ENCODE measurements around the gene NIT2. TPM values are rescaled to one million over a fixed set of nuclear protein-coding genes. Genes with fewer than 3 reads are reported as not detected.
A peak's percentile ranks its signal among the peaks of the same experiment; 100 is the strongest.

The NIT2 gene
- total RNA-seq, 1 donor from 2014 or later, result 56.4 TPM

- Mint-ChIP-seq H3K27ac (no peak overlapping the region), H3K4me3 (no peak overlapping the region), H3K9me3 (peaks cover 13% of the 10 kb centered on the region), H3K27me3 (ENCODE audit: low read depth) (no peaks in the 10 kb centered on the region), H3K36me3 (peaks cover 36% of the 10 kb centered on the region), H3K4me1 (peaks cover 6% of the 10 kb centered on the region)
- no peak for DNase-seq (ENCODE audit: low spot score in 2 of 2, unreplicated experiment in 2 of 2)
- no peak for TF ChIP-seq CTCF (IDR thresholded peaks at IDR 0.05; ENCODE audit: unreplicated experiment)
Observed at GRCh38 chr3:100384733-100385525, 50.4 kb downstream of the NIT2 start.

GRCh38 chr3:100386437-100387074 is 52.0 kb downstream of the NIT2 start:
- H3K9me3 Mint-ChIP-seq, result peaks cover 13% of the 10 kb centered on the region
- peaks cover 26% of the 10 kb centered on the region for H3K36me3 Mint-ChIP-seq
- peaks cover 6% of the 10 kb centered on the region for H3K4me1 Mint-ChIP-seq
- no peaks in the 10 kb centered on the region for H3K27me3 Mint-ChIP-seq (ENCODE audit: low read depth)
- H3K4me3 Mint-ChIP-seq, result no peak overlapping the region
- peak overlapping the region; percentile 63 for H3K27ac Mint-ChIP-seq
- TF ChIP-seq CTCF (IDR thresholded peaks at IDR 0.05; ENCODE audit: unreplicated experiment), result no peak
- DNase-seq (ENCODE audit: low spot score in 2 of 2, unreplicated experiment in 2 of 2), result no peak

GRCh38 chr3:100389025-100389424 is 54.5 kb downstream of the NIT2 start:
- Mint-ChIP-seq H3K36me3 (peaks cover 24% of the 10 kb centered on the region), H3K4me3 (no peak overlapping the region), H3K9me3 (peaks cover 13% of the 10 kb centered on the region), H3K27ac (no peak overlapping the region), H3K27me3 (ENCODE audit: low read depth) (no peaks in the 10 kb centered on the region), H3K4me1 (peaks cover 6% of the 10 kb centered on the region)
- DNase-seq (ENCODE audit: low spot score in 2 of 2, unreplicated experiment in 2 of 2), result no peak
- no peak for TF ChIP-seq CTCF (IDR thresholded peaks at IDR 0.05; ENCODE audit: unreplicated experiment)

GRCh38 chr3:100395679-100396431 is 61.3 kb downstream of the NIT2 start:
- Mint-ChIP-seq H3K4me3 (no peak overlapping the region), H3K27me3 (ENCODE audit: low read depth) (no peaks in the 10 kb centered on the region), H3K27ac (no peak overlapping the region), H3K4me1 (peaks cover 20% of the 10 kb centered on the region), H3K36me3 (no peaks in the 10 kb centered on the region), H3K9me3 (no peaks in the 10 kb centered on the region)
- no peak for TF ChIP-seq CTCF (IDR thresholded peaks at IDR 0.05; ENCODE audit: unreplicated experiment)
- no peak for DNase-seq (ENCODE audit: low spot score in 2 of 2, unreplicated experiment in 2 of 2)

GRCh38 chr3:100396967-100397366 is 62.4 kb downstream of the NIT2 start:
- Mint-ChIP-seq H3K27ac (no peak overlapping the region), H3K4me1 (peaks cover 21% of the 10 kb centered on the region), H3K36me3 (no peaks in the 10 kb centered on the region), H3K9me3 (no peaks in the 10 kb centered on the region), H3K4me3 (no peak overlapping the region), H3K27me3 (ENCODE audit: low read depth) (no peaks in the 10 kb centered on the region)
- DNase-seq (ENCODE audit: low spot score in 2 of 2, unreplicated experiment in 2 of 2), result no peak
- no peak for TF ChIP-seq CTCF (IDR thresholded peaks at IDR 0.05; ENCODE audit: unreplicated experiment)

Data from mesothelial cell of epicardium (in vitro differentiated cells).